ENCODE data around the gene SLC25A41. TPM values are rescaled to one million over a fixed set of nuclear protein-coding genes. Genes with fewer than 3 reads are reported as not detected.

SLC25A41 gene
- total and polyA plus RNA-seq, 2 of the 13 experiments (the other 11 are each of a cell fraction or from before 2014, with no cell fraction given) = 0.33 to 0.95 TPM

DNA sequence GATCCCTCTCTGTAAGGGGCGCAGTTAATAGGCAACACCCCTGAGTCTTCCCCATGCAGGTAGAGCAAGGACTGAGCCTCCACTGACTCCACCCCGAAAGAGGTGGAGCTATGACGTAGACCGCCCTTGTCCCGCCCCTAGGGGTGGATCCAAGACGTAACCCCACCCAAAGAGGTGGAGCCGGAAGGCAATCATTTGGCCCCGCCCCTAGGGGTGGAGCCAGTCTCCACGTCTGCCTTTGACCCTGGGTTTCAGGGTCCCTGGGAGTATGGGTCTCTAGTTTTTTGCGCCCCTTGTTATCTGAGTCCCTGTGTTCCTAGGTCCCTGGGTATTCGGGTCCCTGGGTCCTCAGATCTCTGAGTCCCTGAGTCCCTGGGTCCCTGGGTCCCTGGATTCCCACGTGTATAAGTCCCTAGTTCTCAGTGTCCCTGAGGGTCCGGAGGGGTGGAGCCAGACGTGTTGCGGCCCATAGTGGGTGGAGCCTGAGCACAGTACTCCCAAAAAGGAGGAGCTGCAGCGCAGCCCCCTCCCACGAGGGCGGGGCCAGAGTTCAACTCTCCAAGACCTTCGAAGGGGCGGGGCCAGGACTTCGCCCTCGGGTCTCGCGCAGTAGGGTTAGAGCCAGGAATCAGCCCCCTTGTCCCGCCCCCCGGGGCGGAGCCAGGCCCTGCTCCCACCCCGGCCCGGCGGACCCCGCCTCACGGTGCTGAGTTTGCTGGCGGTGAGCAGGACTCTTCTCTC, 42.8 kb upstream of the SLC25A41 start (continued):
- no peak for TF ChIP-seq CAMTA2 (CRISPR knock-in tag; IDR thresholded peaks at IDR 0.05; ENCODE audit: borderline replicate concordance)
- TF ChIP-seq ZNF326 (CRISPR knock-in tag; IDR thresholded peaks at IDR 0.05; ENCODE audit: borderline replicate concordance) = no peak
- TF ChIP-seq, protein P1, sequence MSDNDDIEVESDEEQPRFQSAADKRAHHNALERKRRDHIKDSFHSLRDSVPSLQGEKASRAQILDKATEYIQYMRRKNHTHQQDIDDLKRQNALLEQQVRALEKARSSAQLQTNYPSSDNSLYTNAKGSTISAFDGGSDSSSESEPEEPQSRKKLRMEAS (IDR thresholded peaks at IDR 0.05) = no peak
- TF ChIP-seq ETS1 (CRISPR knock-in tag; IDR thresholded peaks at IDR 0.05) = no peak
- 0 out of 2 replicates have a peak, but pooled peaks have one; percentile 32 for TF ChIP-seq MEF2D (CRISPR knock-in tag; IDR thresholded peaks at IDR 0.05)
- TF ChIP-seq ZZZ3 (CRISPR knock-in tag; IDR thresholded peaks at IDR 0.05; ENCODE audit: borderline replicate concordance) = no peak
- peak; percentile 69 for TF ChIP-seq CREM (IDR thresholded peaks at IDR 0.05)
- no peak for TF ChIP-seq CREM (CRISPR knock-in tag; IDR thresholded peaks at IDR 0.05)
- peak; percentile 47; the same call in 1 of the 2 replicates for TF ChIP-seq NCOR1 (IDR thresholded peaks at IDR 0.05; ENCODE audit: borderline replicate concordance, low read length)
- no peak for TF ChIP-seq TFE3 (CRISPR knock-in tag; IDR thresholded peaks at IDR 0.05)
- no peak for TF ChIP-seq ZNF230 (CRISPR knock-in tag; IDR thresholded peaks at IDR 0.05)
- 0 out of 2 replicates have a peak, but pooled peaks have one; percentile 61 for TF ChIP-seq ZNF274 (CRISPR knock-in tag; IDR thresholded peaks at IDR 0.05)
- no peak for TF ChIP-seq AGO1 (IDR thresholded peaks at IDR 0.05; ENCODE audit: low read depth, low read length, poor library complexity, severe bottlenecking)
- no peak for TF ChIP-seq ZBTB44 (CRISPR knock-in tag; IDR thresholded peaks at IDR 0.05)
- TF ChIP-seq IRF9 (CRISPR knock-in tag; IDR thresholded peaks at IDR 0.05; ENCODE audit: borderline replicate concordance) = no peak
- no peak for TF ChIP-seq U2AF2 (IDR thresholded peaks at IDR 0.05; ENCODE audit: low read depth, low read length)
- peak; percentile 58; the same call in 1 of the 2 replicates for TF ChIP-seq ZNF687 (CRISPR knock-in tag; IDR thresholded peaks at IDR 0.05)
- no peak for TF ChIP-seq ZSCAN9 (CRISPR knock-in tag; IDR thresholded peaks at IDR 0.05; ENCODE audit: borderline replicate concordance)

Data from HepG2 (cell line).